NK-92 treated with Interleukin-12 subunit alpha and Interleukin-12 subunit beta, amount 100 ng/mL, for 24 hours (cell line): ENCODE results near the gene TEDDM1.

Experiments used
- DNase-seq: peaks from one replicate; lab custom pipeline; 2025; lab: John Stamatoyannopoulos, UW

The TEDDM1 gene

DNA sequence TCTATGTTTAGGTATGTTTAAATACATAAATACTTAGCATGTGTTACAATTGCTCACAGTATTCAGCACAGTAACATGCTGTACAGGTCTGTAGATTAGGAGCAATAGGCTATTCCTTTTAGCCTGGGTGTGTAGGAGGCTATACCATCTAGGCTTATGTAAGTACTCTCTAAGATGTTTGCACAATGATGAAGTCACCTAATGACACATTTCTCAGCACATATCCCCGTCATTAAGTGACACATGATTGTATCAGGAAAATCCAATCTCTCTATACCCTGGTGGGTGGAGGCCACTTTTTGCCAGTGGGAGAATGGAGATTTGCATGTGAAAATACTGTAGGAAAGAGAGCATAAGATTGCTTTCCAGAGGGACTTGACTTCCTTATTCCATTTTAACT is 5.5 kb upstream of the TEDDM1 start:
- DNase-seq: no peak

DNA sequence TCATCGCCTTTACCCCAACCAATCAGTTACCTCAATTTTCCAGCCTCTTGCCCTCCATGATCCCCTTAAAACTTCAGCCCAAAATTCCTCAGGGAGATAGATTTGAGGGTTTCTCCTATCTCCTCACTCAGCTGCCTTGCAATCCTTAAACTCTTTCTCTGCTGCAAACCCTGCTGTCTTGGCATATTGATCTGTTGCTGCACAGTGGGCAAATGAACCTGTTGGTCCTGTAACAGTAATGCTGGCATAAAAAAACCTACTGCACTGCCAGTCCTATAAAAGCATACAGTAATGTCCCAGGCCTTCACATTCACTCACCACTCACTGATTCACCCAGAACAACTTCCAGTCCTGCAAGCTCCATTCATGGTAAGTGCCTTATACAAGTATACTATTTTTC is 5.1 kb upstream of the TEDDM1 start:
- no peak for DNase-seq

DNA sequence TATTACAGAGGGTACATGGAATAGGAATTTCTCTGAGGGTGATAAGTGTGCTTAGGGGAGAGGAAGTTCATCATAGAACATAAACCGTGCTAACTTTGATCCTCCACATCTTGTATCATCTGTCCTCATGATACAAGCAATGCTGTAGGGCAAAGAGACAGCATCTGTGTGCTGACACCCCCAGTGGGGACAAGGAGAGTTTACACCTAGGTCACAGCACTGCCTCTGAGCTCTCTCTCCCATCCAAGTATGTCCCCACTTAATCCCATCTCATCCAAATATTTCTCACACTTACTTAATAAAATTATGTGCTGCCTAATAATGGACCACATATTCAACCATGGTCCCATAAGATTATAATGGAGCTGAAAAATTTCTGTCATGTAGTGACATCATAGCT is 4.3 kb upstream of the TEDDM1 start:
- DNase-seq: no peak

DNA sequence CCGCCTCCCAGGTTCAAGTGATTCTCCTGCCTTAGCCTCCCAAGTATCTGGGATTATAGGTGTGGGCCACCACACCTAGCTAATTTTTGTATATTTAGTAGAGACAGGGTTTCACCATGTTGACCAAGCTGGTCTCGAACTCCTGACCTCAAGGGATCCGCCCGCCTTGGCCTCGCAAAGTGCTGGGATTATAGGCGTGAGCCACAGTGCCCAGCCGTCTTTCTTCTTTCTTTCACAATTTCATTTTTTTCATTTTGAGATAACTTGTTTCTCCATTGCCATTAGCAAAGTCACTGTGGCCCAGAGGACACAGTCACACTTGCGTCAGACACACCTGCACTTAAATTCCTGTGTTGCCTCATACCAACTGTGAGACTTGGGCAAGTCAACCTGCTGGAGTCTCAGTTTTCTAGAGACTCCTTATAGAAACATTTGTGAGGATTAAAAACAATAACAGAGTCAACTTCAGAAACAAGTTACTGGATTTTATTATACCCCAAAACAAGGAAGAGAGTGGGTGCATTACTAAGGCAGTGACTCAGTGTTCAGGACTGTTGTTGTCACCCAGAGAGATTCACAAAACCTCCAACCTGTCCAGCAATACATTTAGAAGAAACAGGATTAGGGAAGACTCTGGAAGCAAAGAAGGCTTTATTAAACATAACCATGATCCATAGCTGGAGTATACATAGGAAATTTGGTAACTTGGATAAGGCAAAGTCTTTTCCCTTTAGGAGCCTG is 2.6 kb downstream of the TEDDM1 start:
- no peak for DNase-seq

DNA sequence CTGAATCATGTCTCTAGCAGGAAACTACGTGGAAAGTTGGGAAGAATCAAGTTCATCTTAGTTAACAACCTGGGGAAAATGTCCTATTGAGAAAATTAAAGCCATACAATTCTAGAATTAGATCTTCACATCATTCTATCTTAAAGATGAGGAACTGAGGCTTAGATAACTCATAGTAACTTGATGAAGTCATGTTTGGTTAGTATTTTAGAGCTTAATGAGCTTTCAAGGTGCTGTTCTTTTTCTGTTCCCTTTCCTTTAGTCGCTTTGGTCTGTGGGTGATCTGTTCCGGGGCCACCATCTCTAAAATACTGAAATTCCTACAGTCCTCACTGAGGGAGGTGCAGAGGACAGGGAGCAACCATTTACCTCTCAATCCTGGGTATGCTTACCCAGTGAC is 4.6 kb downstream of the TEDDM1 start:
- no peak for DNase-seq

DNA sequence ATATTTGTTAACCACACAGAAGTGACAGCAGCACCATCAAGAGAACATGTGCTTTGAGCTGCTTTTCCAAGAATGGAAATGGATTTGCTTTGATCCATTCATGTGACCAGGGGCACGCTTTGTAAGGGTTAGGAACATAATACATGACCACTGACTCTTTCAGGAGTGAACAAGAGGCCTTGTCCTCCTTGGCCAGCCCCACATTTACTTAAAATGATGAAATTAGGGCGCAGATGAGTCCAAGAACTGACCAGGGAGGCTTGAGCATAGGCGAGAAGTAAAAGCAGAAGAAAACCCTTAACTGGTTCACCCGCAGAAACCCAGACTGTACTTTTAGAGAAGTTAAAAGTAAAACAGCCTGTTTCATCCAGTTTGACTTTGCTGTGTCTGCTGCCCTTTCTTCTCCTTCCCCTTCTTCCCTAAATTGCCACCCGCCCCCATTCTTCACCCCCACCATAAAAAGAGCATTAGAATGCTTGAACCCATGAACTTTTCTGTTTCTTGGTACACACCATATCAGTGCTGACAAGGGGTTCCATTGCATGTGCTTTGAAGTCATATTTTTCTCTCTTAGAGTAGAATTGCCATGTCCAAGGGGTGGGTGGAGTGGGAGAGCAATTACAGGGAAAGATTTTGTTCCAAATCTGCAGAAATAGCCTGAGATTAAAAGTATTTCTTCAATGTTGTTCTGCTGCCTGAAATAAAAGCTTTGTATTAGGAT is 6.3 kb downstream of the TEDDM1 start:
- DNase-seq: no peak

DNA sequence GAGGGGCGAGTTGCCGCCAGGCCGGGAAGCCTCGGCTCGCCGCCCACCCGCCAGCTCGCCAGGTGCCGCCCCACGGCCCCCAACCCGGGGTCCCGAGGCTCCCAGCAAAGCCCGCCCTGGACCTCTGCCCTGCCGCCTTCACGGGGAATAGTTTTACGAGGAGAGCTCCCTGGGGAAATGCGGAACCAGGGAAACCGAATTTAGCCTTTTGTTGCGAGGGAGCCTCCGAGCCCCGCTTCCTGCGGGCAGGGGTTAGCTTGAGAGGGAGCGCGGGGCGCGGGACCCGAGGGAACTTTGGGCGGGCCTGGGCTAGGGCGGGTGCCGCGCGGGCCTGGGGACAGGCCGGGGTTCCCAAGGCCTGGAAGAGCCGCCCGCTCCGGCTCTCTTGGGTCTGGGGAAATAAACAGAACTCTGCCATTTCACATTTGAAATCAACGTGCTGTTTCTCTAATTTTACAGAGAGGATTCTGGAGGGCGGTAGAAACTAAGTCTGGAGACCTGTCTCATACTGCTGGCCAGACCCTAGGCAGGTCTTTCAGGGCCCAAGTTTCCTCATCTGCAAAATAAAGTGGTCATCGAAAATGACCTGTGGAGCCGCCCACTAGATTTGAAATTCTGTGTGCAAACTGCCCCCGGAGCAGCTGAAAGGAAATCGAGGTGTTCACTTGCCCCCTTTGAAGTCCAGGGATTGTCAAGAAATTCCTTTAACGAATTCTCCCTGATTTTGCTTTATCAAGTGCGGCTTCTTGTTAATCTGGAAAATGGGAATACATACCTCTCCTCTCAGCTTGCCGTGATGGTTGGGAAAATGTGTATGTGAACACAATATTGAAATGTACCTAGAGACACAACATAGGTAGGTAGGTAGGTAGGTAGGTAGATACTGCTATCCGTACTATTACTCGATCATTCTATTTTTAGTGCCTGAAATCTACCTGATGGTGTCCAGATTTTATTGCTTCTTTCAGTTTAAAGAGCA is 8.1 kb downstream of the TEDDM1 start:
- DNase-seq: no peak

DNA sequence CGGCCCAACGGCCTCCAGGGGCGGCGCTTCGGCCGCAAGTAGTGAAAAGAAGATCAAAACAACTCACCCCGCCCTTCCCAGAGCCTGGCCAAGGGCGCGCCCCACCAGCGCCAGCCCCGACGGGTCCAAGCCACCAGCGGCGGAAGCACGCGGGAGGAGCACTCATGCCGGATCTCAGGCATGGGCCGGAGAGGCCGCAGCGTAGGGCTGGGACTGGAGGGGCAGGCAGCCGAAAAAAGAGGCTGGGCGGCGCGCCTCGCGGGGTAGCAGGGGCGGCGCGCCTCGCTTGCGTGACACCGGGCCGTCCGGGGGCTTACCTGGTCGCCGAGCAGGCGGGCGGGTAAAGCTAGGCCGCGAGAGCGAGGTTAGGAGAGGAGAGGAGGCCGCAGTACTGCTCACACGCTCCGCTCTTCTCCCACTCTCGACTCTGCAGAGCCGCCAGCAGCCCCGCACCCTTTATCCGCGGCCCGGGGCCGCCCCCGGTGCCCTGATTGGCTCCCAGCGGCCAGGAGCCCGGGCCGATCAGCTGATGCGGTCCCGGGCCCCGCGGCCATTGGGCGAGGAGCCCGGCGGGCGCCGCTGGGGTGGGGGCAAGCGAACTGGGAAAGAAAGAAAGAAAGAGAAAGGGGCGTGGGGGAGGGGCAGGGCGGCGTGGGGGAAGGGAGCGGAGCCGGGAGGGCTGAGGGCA is 9.0 kb downstream of the TEDDM1 start, which contains the start of gene GLUL:
Gene GLUL, minus strand, starts transcription at position 429 of the 688 bp plus-strand sequence. CDS start 3,053 bp downstream, outside the sequence.
- DNase-seq: peak; percentile 78

DNA sequence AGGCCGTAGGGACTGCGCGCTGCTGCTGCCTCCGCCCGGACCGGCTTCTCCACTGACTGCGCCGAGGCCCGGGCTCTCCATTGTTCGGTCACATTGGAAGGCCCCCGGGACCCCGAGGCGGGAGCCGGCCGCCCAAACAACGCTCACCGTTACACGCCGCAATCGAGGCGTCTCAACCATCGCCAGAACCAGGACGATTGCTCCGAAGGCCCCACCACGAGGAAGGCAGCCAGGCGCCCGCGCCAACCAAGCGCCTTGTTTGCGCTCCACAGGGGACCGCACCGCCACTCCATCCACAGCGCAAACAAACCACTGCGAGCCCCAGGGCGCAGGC is 9.5 kb downstream of the TEDDM1 start:
- no peak for DNase-seq

DNA sequence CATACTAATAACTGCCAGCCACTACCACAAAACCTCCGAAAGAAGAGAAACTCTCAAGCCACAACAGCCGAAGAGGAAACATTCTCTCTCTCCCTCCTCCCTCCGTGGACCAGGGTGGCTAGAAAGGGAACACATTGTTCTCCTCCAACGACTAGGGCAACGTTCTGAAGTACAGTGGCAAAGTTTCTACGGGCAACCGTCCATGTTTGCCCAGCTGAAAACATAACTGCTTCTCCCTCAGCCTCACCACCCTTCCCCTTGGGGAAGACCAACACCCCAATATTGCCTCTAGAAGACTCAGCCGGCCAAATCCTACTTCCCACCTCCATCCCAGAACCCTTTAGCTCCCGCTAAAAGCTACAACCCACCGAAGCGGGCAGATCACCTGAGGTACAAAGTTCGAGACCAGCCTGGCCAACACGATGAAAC is 10.8 kb downstream of the TEDDM1 start:
- DNase-seq: no peak

DNA sequence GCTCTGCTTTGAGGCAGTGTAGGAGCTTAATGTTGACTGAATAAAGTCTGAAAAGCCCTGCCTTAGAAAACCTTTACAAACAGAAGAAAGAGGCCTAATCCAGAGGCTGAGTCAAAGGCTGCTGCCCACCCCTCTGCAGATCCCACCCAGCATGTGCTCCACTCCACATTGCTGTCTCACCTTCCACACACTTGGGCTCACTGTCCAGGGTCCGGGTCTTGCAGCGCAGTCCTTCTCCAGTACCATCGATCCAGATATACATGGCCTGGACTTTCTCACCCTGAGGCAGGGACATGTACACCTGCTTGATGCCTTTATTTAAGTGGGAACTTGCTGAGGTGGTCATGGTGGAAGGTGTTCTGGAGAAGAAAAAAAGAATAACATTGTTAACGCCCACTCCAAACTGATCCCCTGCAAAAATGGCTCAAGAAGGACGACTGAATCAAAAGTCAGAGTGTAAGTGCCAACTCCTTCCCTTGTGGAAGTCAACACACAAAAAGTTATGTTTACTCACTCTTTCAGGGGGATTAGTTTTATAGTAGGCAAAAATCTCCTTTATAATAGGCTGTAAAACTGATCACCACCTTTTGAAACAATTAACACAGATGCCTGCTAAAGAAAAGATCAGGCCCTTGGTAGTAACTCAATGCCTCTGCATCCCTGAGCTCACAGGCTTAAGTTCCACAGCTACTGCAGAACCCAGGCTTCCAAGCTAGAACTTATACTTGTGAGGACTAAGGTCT is 11.9 kb downstream of the TEDDM1 start:
- DNase-seq: no peak

DNA sequence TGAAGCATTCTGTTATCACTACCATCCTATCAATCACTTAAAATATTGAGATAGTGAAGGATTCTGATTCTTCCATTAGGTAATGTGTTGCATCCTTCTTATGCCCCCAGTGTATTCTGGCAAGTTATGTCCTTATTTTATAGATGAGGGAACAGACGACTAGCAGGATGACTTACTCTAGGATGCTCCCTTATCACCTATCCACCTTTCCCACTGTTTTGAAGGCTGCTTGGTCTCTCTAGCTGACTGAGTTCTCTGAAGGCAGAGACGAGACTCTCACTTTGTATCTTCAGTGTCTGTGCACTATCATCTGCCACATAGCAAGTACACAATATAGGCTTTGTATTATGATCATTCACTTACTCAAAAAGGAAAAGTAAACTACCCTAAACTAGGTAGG is 12.9 kb downstream of the TEDDM1 start:
- no peak for DNase-seq

DNA sequence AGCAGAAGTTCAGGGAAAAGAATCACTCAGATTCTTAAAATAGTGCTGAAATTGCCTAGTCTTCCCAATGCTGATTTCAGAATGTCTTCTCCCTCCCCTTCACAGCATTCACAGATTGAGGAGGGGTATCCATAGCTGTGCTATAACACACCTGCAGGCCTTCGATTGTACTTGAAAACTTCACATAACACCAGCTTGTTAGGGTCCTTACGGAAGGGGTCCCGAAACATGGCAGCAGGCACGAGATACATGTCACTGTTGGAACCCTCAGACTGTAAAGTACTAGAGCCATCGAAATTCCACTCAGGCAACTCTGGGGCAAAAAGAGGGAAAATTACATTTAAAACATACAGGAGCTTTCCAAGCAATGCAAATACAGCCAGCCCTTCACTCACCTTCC is 13.5 kb downstream of the TEDDM1 start:
- DNase-seq: no peak

DNA sequence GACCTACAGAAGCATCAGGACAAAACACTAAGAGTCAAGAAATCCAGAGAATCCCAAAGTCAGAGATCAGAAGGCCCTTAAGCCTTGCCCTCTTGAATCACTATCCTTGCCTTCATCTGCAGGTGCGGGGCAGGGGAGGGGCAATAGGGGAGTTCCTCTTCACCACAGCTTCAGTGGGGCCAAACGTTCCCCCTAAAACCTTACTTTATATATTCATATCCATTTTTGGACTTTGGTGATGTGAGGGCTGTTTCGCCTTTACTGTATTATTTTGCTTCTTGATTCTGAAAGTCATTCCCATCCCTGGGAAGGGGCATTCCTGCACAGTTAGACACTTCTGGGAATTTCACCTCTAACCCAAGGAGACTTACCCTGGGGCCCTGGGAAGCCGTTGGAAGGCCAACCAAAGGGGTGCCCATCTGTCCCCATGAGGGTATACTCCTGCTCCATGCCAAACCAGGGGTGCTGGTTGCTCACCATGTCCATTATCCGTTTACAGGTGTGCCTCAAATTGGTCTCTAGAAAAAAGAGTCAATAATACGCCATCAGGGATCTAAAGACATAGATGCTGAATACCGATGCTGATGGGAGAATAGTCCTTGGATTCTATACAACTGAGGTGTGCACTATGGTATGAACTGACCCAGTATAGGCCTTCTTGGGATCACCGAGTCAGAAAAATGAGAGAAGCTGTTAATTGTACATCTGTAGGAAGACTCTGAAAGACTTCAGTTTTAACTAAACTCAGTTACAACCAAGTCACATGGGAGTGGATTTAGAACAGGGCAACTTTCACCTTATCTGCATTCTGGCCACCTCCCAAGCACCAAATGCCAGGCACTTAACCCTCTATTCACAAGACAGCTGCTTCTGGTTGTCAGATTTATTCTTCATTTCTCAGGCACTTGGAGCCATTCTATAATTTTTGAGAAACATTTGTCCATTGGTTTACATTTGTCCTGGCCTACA is 14.3 kb downstream of the TEDDM1 start:
- no peak for DNase-seq

DNA sequence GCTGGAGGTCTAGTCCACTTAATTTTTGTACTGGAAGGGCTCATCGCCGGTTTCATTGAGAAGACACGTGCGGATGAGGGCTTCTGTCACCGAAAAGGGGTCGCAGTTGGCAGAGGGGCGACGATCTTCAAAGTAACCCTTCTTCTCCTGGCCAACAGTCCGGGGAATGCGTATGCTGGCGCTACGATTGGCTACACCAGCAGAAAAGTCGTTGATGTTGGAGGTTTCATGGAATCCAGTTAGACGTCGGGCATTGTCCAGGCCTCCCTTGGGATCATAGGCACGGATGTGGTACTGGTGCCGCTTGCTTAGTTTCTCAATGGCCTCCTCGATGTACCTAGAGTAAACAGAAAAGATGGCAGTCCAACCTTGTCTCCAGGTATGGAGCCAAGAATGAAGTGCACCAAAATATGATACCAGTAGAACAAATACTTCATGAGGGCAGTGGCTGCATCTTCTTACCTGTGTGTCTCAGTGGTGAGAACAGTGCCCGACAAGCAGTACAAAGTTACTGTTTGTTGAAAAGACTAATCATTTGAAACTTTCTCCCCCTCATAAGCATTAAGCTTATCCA is 16.0 kb downstream of the TEDDM1 start:
- DNase-seq: no peak

DNA sequence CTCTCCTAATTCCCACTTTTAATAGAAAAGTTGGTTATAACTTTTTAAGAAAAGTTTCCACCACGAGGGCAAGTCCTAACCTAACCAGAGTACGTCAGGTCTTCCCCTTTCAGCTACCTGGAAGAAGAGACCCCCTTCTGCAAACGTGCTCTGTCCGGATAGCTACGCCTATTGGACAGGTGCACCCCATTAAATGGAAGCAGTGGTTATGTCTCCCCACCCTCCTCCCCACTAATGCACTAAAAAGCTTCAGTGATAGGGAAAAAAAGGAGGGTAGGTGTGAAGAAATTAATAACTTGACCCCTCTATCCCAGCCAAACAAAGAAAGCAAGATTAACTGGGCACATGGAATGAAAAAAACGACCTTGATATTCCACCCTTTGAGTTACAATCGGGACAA is 16.5 kb downstream of the TEDDM1 start:
- DNase-seq: no peak

DNA sequence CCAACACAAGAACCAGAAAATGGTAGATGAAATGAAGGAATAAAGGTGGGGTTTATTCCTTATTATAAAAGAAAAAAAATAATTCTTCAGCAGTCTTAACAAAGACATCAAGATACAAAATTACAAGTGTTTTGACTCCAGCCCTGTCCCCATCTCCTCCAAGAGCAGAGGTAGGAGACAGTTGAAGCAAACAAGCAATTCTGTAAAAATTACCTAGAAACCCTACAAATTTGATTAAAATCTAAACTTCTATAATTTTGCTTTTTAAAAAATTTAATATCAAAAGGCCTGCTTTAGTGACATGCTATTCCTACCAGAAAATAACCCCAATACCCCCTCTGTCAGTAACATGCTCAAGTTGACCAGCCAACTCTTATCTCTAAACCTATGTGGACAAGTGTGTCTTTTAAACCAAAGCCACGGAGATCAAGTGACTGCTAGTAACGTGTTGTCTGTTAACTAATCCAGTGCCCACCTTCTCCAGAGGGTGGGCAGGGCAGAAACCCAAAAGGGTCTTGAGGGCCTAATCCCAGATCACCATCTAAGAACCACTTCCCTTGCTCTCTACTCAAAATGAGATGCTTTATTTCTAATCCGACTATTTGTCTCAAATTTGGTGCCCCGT is 17.3 kb downstream of the TEDDM1 start:
- no peak for DNase-seq

DNA sequence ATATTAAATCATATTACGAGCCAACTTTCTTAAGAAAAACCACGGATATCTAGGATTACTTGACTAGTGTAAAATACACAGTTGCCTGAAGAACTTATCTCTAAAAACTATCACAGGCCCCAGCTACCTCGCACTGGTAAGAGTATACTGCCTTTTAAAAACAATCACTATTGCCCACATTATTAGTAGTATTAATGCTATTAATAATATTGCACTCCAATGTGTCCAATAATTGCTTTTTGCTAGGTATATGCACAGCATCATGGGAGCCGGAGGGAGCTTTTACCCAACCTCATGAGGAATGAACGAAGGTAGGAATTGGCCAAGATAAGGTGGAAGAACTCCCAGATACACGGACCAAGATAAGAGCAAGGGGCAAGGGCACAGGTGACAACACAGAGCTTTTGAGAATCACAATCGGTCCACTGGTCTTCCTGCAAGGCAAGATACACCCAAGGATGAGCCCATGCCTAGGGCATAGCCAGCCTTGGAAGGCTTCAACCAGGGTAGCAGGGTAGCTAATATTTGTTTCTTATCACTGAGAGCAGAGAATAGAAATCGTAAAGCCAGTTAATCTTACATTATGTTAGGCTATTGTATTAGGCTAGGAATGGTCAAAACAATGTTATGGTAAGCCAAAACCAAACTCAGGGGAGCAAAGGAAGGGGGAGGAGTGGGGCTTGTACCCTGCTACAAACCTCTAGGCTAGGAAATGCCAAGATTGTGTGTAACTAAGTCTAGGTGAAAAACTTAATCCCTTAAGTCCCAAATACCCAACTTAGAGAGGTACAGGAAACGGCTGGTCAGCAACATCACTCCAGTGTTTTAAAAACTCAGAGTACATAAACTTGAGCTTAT is 18.3 kb downstream of the TEDDM1 start:
- no peak for DNase-seq
